Fibroblast of pulmonary artery (primary cell): ENCODE measurements around the gene DMD.

Experiments used
- DNase-seq: peaks from one replicate; pipeline ENCODE4 v3.0.0-alpha.2; 2010; ENCODE audit warnings: low read depth
- H3K4me3 ChIP-seq: replicated peaks from 2 replicates; pipeline ENCODE4 v1.5.1; 2011; ENCODE audit warnings: low read depth, mild to moderate bottlenecking, control low read depth, low read length, moderate library complexity
- CTCF ChIP-seq: IDR thresholded peaks from 2 replicates; pipeline ENCODE4 v1.5.1; 2011; ENCODE audit warnings: mild to moderate bottlenecking, control low read depth, low read length, inconsistent platforms; ENCODE audit errors: missing control alignments

Gene DMD

GRCh38 chrX:31186693-31187338 is 2024.5 kb downstream of the DMD start:
- H3K4me3 ChIP-seq = no peak overlapping the region
- TF ChIP-seq CTCF = no peak
- no peak for DNase-seq

GRCh38 chrX:31185884-31186283 is 2025.5 kb downstream of the DMD start:
- DNase-seq = no peak
- TF ChIP-seq CTCF = no peak
- no peak overlapping the region for H3K4me3 ChIP-seq

GRCh38 chrX:31181377-31182000 is 2029.9 kb downstream of the DMD start:
- no peak overlapping the region for H3K4me3 ChIP-seq
- DNase-seq = no peak
- no peak for TF ChIP-seq CTCF

- no peak for TF ChIP-seq CTCF
- no peak overlapping the region for H3K4me3 ChIP-seq
- DNase-seq = no peak
Measured at GRCh38 chrX:31179203-31179602, 2032.1 kb downstream of the DMD start.

GRCh38 chrX:31178769-31179125 is 2032.6 kb downstream of the DMD start:
- DNase-seq = no peak
- TF ChIP-seq CTCF = no peak

GRCh38 chrX:31178064-31178768 is 2033.1 kb downstream of the DMD start:
- no peak for TF ChIP-seq CTCF
- no peak for DNase-seq
- H3K4me3 ChIP-seq = no peak overlapping the region

More at GRCh38 chrX:31178769-31179125, 2032.6 kb downstream of the DMD start:
- no peak overlapping the region for H3K4me3 ChIP-seq

GRCh38 chrX:31170792-31171191 is 2040.6 kb downstream of the DMD start:
- TF ChIP-seq CTCF = no peak
- H3K4me3 ChIP-seq = no peak overlapping the region
- DNase-seq = no peak
